Measurements from ENCODE around the gene PKDREJ. TPM values are rescaled to one million over a fixed set of nuclear protein-coding genes. Genes with fewer than 3 reads are reported as not detected.

PKDREJ gene
- total and polyA plus RNA-seq, 12 donors = 0.01 to 0.23 (median 0.10) TPM; not detected in 1

DNA sequence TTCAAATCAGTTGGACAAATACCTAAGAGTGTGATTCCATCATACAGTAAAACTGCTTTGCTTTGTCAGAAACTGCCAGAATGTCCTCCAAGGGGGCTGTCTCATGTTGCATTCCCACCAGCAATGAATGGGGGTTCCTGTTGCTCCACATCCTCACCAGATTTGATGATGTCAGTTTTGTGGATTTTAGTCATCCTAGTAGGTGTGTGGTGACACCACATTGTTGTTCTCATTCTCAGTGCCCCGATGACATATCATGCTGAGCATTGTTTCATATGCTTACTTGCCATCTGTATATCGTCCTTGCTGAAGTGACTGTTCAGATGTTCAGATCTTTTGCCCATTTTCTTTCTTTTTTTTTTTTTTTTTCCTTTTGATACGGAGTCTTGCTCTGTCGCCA lies 50.1 kb downstream of the PKDREJ start:
- H3K27me3 ChIP-seq = no peaks in the 10 kb centered on the region
- ATAC-seq (no peak), DNase-seq (no peak)
- no peak overlapping the region for H3K4me3 ChIP-seq
- peaks cover 0 to 27% (median 10%) of the 10 kb centered on the region in 11 donors for H3K9me3 ChIP-seq
- TF ChIP-seq, protein P1, sequence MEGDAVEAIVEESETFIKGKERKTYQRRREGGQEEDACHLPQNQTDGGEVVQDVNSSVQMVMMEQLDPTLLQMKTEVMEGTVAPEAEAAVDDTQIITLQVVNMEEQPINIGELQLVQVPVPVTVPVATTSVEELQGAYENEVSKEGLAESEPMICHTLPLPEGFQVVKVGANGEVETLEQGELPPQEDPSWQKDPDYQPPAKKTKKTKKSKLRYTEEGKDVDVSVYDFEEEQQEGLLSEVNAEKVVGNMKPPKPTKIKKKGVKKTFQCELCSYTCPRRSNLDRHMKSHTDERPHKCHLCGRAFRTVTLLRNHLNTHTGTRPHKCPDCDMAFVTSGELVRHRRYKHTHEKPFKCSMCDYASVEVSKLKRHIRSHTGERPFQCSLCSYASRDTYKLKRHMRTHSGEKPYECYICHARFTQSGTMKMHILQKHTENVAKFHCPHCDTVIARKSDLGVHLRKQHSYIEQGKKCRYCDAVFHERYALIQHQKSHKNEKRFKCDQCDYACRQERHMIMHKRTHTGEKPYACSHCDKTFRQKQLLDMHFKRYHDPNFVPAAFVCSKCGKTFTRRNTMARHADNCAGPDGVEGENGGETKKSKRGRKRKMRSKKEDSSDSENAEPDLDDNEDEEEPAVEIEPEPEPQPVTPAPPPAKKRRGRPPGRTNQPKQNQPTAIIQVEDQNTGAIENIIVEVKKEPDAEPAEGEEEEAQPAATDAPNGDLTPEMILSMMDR (IDR thresholded peaks at IDR 0.05) = no peak
- no peak overlapping the region for H3K27ac ChIP-seq
- intact Hi-C loops (cut with DNase I) = no loop called here
- peaks cover 0 to 92% (median 34%) of the 10 kb centered on the region in 9 donors for H3K36me3 ChIP-seq
- WGBS, 2 donors = 96 to 98% methylated on average over 4 of the region's 4 CpGs
- H3K4me1 ChIP-seq = no peaks in the 10 kb centered on the region

- DNase-seq (no peak), ATAC-seq (no peak)
- intact Hi-C loops (cut with DNase I) = no loop called here
- TF ChIP-seq, protein P1 (IDR thresholded peaks at IDR 0.05) = no peak
- H3K4me3 ChIP-seq = no peak overlapping the region
- H3K4me1 ChIP-seq = no peaks in the 10 kb centered on the region
- no peaks in the 10 kb centered on the region for H3K27me3 ChIP-seq
- 89 to 94% methylated on average over 4 of the region's 4 CpGs for WGBS, 2 donors
- peaks cover 0 to 90% (median 34%) of the 10 kb centered on the region in 9 donors for H3K36me3 ChIP-seq
- H3K27ac ChIP-seq = no peak overlapping the region
- H3K9me3 ChIP-seq = peaks cover 0 to 28% (median 10%) of the 10 kb centered on the region in 11 donors
These were observed 50.9 kb downstream of the PKDREJ start for GRCh38 chr22:46212195-46212594.

GRCh38 chr22:46209262-46209661 lies 53.9 kb downstream of the PKDREJ start:
- ATAC-seq (no peak), DNase-seq (no peak)
- Histone ChIP-seq H3K27me3 (no peaks in the 10 kb centered on the region), H3K4me1 (no peaks in the 10 kb centered on the region), H3K27ac (no peak overlapping the region), H3K36me3 (peaks cover 0 to 93% (median 23%) of the 10 kb centered on the region in 9 donors), H3K9me3 (peaks cover 0 to 28% (median 10%) of the 10 kb centered on the region in 11 donors), H3K4me3 (no peak overlapping the region)
- TF ChIP-seq, protein P1 (IDR thresholded peaks at IDR 0.05) = no peak
- intact Hi-C loops (cut with DNase I) = loop anchor here in 1 of 10 donors (10.0 kb wide), 1 partner anchor 64 kb away; no protein-coding TSS in a partner anchor
- whole genome bisulfite sequencing, 2 donors = 98% methylated on average over 1 of the region's 1 CpG

Other genes starting within 250 kb of the PKDREJ start
- gene PPARA, start 112.8 kb downstream of the PKDREJ start, total RNA-seq = 10 to 100 TPM; 69.0 to 89.5 (median 81.1) TPM
- 10 to 100 TPM; 15.5 to 20.3 TPM for gene PPARA, start 112.8 kb downstream of the PKDREJ start, polyA plus RNA-seq
- gene CDPF1, start 13.1 kb downstream of the PKDREJ start, total RNA-seq = 10 to 100 TPM in 1 of 10 donors, 1 to 10 TPM in 9; 6.3 to 10.4 (median 7.5) TPM
- 10 to 100 TPM in 1 of 2 donors, 1 to 10 TPM in 1; 7.7 to 12.7 TPM for gene CDPF1, start 13.1 kb downstream of the PKDREJ start, polyA plus RNA-seq
- 10 to 100 TPM; 20.5 to 29.2 (median 26.1) TPM for gene TTC38, start 4.7 kb upstream of the PKDREJ start, total RNA-seq
- gene TTC38, start 4.7 kb upstream of the PKDREJ start, polyA plus RNA-seq = 10 to 100 TPM; 22.2 to 27.2 TPM
- gene GTSE1, start 33.5 kb upstream of the PKDREJ start, total RNA-seq = 1 to 10 TPM in 2 of 10 donors, under 1 TPM in 8; 0.17 to 4.7 (median 0.37) TPM
- under 1 TPM; 0.29 to 0.33 TPM for gene GTSE1, start 33.5 kb upstream of the PKDREJ start, polyA plus RNA-seq
- gene TRMU, start 72.4 kb upstream of the PKDREJ start, total RNA-seq = 10 to 100 TPM; 22.1 to 54.1 (median 26.5) TPM
- 10 to 100 TPM; 44.0 to 80.5 TPM for gene TRMU, start 72.4 kb upstream of the PKDREJ start, polyA plus RNA-seq

Measured in heart right ventricle (tissue), 16 donors.